ENCODE measurements around the gene BBX. TPM values are rescaled to one million over a fixed set of nuclear protein-coding genes. Genes with fewer than 3 reads are reported as not detected.

BBX gene
- 4.3 TPM for polyA plus RNA-seq (2012; ENCODE audit: insufficient read length, low read depth)

- TF ChIP-seq TAF1 (IDR thresholded peaks at IDR 0.05; ENCODE audit: borderline replicate concordance, insufficient read depth, low read length) (no peak), SIN3A (IDR thresholded peaks at IDR 0.05; ENCODE audit: borderline replicate concordance, insufficient read depth, low read length) (no peak), FOXP2 (optimal IDR thresholded peaks at IDR 0.05; ENCODE audit: borderline replicate concordance, extremely low read depth, extremely low read length, insufficient read depth) (no peak)
Observed at GRCh38 chr3:107522510-107523288, at the start of gene BBX. TSS of gene BBX (plus strand) at chr3:107522962. CDS start at chr3:107710461, 187,499 bp downstream.

GRCh38 chr3:107476462-107476861, 46.3 kb upstream of the BBX start:
- no peak for TF ChIP-seq POLR2AphosphoS5 (IDR thresholded peaks at IDR 0.05; ENCODE audit: low read depth, low read length)
- no peak for TF ChIP-seq REST (IDR thresholded peaks at IDR 0.05; ENCODE audit: insufficient read depth in 1 of 2, low read depth in 2 of 2, low read length in 2 of 2)
- TF ChIP-seq FOXP2 (optimal IDR thresholded peaks at IDR 0.05; ENCODE audit: borderline replicate concordance, extremely low read depth, extremely low read length, insufficient read depth), result no peak
- no peak for TF ChIP-seq SIN3A (IDR thresholded peaks at IDR 0.05; ENCODE audit: borderline replicate concordance, insufficient read depth, low read length)
- TF ChIP-seq TAF1 (IDR thresholded peaks at IDR 0.05; ENCODE audit: borderline replicate concordance, insufficient read depth, low read length), result no peak

GRCh38 chr3:107487490-107487889, 35.3 kb upstream of the BBX start:
- TF ChIP-seq TAF1 (IDR thresholded peaks at IDR 0.05; ENCODE audit: borderline replicate concordance, insufficient read depth, low read length), result no peak
- no peak for TF ChIP-seq FOXP2 (optimal IDR thresholded peaks at IDR 0.05; ENCODE audit: borderline replicate concordance, extremely low read depth, extremely low read length, insufficient read depth)
- no peak for TF ChIP-seq POLR2AphosphoS5 (IDR thresholded peaks at IDR 0.05; ENCODE audit: low read depth, low read length)
- TF ChIP-seq SIN3A (IDR thresholded peaks at IDR 0.05; ENCODE audit: borderline replicate concordance, insufficient read depth, low read length), result no peak
- TF ChIP-seq REST (IDR thresholded peaks at IDR 0.05; ENCODE audit: insufficient read depth in 1 of 2, low read depth in 2 of 2, low read length in 2 of 2), result no peak

GRCh38 chr3:107488942-107489341, 33.8 kb upstream of the BBX start:
- TF ChIP-seq POLR2AphosphoS5 (IDR thresholded peaks at IDR 0.05; ENCODE audit: low read depth, low read length), result no peak
- no peak for TF ChIP-seq TAF1 (IDR thresholded peaks at IDR 0.05; ENCODE audit: borderline replicate concordance, insufficient read depth, low read length)
- TF ChIP-seq SIN3A (IDR thresholded peaks at IDR 0.05; ENCODE audit: borderline replicate concordance, insufficient read depth, low read length), result no peak
- no peak for TF ChIP-seq REST (IDR thresholded peaks at IDR 0.05; ENCODE audit: insufficient read depth in 1 of 2, low read depth in 2 of 2, low read length in 2 of 2)
- no peak for TF ChIP-seq FOXP2 (optimal IDR thresholded peaks at IDR 0.05; ENCODE audit: borderline replicate concordance, extremely low read depth, extremely low read length, insufficient read depth)

- TF ChIP-seq POLR2AphosphoS5 (IDR thresholded peaks at IDR 0.05; ENCODE audit: low read depth, low read length) (no peak), REST (IDR thresholded peaks at IDR 0.05; ENCODE audit: insufficient read depth in 1 of 2, low read depth in 2 of 2, low read length in 2 of 2) (no peak), SIN3A (IDR thresholded peaks at IDR 0.05; ENCODE audit: borderline replicate concordance, insufficient read depth, low read length) (no peak), FOXP2 (optimal IDR thresholded peaks at IDR 0.05; ENCODE audit: borderline replicate concordance, extremely low read depth, extremely low read length, insufficient read depth) (no peak), TAF1 (IDR thresholded peaks at IDR 0.05; ENCODE audit: borderline replicate concordance, insufficient read depth, low read length) (no peak)
Observed at GRCh38 chr3:107493134-107493533, 29.6 kb upstream of the BBX start.

All from PFSK-1 (cell line).